Thoracic aorta (tissue), 2 donors: ENCODE measurements around the gene OSBP2. TPM values are rescaled to one million over a fixed set of nuclear protein-coding genes. Genes with fewer than 3 reads are reported as not detected.

Source experiments
- ATAC-seq: fragments of 150-250 bp; one replicate; pipeline ENCODE4 v1.8.0; 2017; ENCODE audit warnings: low read depth; ENCODE audit not compliant: insufficient number of reproducible peaks, low FRiP score
- DNase-seq: peaks from one replicate; pipeline ENCODE4 v3.0.0-alpha.2; 2020; ENCODE audit warnings: low spot score
- H3K27ac ChIP-seq, 2 donors: fragments of 200-600 bp; sonication (generic); 1 replicate in 1 of 2; 2 replicates in 1 of 2; pipeline ENCODE4 v1.5.1; 2016; ENCODE audit warnings: mild to moderate bottlenecking in 2 of 2, moderate library complexity in 2 of 2
- H3K27me3 ChIP-seq: fragments of 200-600 bp; sonication (generic); replicated peaks from 2 replicates; pipeline ENCODE4 v1.6.0; 2016; ENCODE audit warnings: mild to moderate bottlenecking; ENCODE audit not compliant: insufficient read depth
- H3K36me3 ChIP-seq: fragments of 200-600 bp; sonication (generic); one replicate; pipeline ENCODE4 v1.5.1; 2016
- H3K4me1 ChIP-seq, 2 donors: fragments of 200-600 bp; sonication (generic); 1 replicate in 1 of 2; 2 replicates in 1 of 2; pipeline versions ENCODE4 v1.5.1 to v1.6.0; 2016; ENCODE audit warnings: low read depth in 2 of 2, mild to moderate bottlenecking in 1 of 2; ENCODE audit not compliant: control insufficient read depth in 1 of 2
- H3K4me3 ChIP-seq: fragments of 200-600 bp; sonication (generic); 2 replicates; pipeline ENCODE4 v1.5.1; 2016; ENCODE audit warnings: mild to moderate bottlenecking
- H3K9me3 ChIP-seq: fragments of 200-600 bp; sonication (generic); 2 replicates; pipeline ENCODE4 v1.5.1; 2016
- total RNA-seq, 2 donors: library from RNA; depleted of rRNA; stranded (reverse); fragments of >200 nt; gene quantifications; one replicate each; pipeline versions ENCODE4 v1.1.0 to v1.2.3, GENCODE V29; 2016
- TF ChIP-seq, protein P1 (sequence below): fragments of 200-600 bp; sonication (generic); IDR thresholded peaks from one replicate; pipeline ENCODE4 v1.5.1; 2019; ENCODE audit warnings: antibody characterized with exemption

Gene OSBP2
- total RNA-seq, 2 donors from 2014 or later = 0.71 to 3.0 TPM

DNA sequence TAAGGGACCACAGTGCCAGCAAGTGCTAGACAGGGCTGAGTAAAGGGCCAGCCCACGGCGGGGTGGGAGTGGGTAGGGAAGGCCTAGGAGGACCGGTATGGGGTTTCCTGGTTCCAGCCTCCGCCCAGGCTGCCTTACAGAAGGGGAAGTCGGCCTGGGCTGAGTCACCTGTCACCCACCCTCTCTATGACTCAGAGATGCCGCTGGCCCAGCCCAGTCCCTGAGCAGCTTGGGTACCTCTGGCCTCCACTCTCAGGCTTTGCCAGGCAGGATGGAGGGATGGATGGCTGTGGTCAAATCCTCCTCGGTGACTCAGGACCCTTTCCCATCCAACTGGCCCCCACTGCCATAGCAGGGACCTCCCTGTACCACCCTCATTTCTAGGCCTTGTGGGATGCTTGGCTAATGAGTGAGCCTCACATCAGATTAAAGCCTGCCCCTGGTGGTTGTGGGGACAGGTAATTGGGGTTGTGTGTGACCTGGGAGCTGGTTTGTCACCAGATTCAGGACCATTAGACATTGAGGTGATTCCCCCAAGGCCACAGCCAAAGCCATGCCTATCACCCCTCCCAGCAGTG, 45.2 kb upstream of the OSBP2 start:
- DNase-seq (no peak), ATAC-seq (no peak)
- no peak overlapping the region for H3K27ac ChIP-seq

DNA sequence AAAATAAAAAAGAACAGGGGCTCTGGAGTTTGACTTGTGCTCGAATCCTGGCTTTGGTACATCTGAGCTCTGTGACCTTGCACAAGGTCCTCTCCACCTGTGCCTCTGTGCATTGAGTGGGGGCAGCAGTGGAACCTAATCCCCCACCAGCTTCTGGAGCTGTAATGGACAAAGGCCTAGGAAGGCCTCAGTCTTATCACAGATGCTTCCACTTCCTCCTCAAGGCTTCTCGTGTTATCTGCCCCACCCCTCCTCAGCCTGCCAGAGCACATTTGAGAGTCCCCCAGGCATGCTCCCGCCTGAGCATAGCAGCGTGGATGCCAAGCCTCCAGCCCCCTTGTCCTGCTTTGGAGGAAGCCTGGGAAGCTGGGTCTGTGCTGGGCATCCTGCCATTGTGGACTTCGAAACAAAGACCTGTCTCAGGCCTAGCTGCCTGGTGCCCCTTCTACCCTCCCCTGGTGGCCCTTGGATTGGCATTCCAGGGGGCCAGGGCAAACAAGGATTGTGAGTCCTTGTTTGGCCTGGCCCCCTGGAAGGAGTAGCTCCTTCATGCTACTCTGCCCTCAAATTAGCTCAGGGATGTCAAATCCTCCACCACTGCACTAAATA, 44.1 kb upstream of the OSBP2 start:
- Histone ChIP-seq H3K9me3 (no peaks in the 10 kb centered on the region), H3K27me3 (no peaks in the 10 kb centered on the region), H3K4me1 (no peaks in the 10 kb centered on the region), H3K4me3 (no peak overlapping the region), H3K36me3 (no peaks in the 10 kb centered on the region), H3K27ac (no peak overlapping the region)
- no peak for DNase-seq
- no peak for ATAC-seq
- TF ChIP-seq, protein P1, sequence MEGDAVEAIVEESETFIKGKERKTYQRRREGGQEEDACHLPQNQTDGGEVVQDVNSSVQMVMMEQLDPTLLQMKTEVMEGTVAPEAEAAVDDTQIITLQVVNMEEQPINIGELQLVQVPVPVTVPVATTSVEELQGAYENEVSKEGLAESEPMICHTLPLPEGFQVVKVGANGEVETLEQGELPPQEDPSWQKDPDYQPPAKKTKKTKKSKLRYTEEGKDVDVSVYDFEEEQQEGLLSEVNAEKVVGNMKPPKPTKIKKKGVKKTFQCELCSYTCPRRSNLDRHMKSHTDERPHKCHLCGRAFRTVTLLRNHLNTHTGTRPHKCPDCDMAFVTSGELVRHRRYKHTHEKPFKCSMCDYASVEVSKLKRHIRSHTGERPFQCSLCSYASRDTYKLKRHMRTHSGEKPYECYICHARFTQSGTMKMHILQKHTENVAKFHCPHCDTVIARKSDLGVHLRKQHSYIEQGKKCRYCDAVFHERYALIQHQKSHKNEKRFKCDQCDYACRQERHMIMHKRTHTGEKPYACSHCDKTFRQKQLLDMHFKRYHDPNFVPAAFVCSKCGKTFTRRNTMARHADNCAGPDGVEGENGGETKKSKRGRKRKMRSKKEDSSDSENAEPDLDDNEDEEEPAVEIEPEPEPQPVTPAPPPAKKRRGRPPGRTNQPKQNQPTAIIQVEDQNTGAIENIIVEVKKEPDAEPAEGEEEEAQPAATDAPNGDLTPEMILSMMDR = no peak

More for the DNA sequence above, 45.2 kb upstream of the OSBP2 start:
- no peaks in the 10 kb centered on the region for H3K27me3 ChIP-seq
- H3K4me1 ChIP-seq = no peaks in the 10 kb centered on the region
- no peaks in the 10 kb centered on the region for H3K36me3 ChIP-seq
- TF ChIP-seq, protein P1 = no peak
- no peaks in the 10 kb centered on the region for H3K9me3 ChIP-seq
- H3K4me3 ChIP-seq = no peak overlapping the region

DNA sequence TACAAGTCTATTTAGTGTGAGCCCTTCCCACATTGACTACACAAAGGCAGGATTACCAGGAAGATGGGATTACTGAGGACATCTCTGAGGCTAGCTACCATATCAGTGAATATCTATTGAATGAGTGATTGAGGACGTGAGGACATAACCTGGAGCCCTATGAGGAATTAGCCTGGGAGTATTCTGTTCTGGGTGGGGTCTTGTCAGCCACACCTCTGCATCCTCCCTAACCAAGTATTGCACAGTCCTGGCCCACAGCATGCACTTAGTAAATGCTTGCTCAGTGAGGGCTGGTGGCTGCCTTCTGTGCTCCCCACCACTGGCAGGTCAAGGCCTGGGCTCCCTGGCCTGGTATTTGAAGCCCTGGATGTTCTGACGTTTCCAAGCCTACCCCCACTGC, 41.8 kb upstream of the OSBP2 start:
- no peaks in the 10 kb centered on the region for H3K4me1 ChIP-seq
- H3K4me3 ChIP-seq = no peak overlapping the region
- TF ChIP-seq, protein P1 = no peak
- no peaks in the 10 kb centered on the region for H3K27me3 ChIP-seq
- no peaks in the 10 kb centered on the region for H3K9me3 ChIP-seq
- ATAC-seq (no peak), DNase-seq (no peak)
- no peaks in the 10 kb centered on the region for H3K36me3 ChIP-seq
- no peak overlapping the region for H3K27ac ChIP-seq

DNA sequence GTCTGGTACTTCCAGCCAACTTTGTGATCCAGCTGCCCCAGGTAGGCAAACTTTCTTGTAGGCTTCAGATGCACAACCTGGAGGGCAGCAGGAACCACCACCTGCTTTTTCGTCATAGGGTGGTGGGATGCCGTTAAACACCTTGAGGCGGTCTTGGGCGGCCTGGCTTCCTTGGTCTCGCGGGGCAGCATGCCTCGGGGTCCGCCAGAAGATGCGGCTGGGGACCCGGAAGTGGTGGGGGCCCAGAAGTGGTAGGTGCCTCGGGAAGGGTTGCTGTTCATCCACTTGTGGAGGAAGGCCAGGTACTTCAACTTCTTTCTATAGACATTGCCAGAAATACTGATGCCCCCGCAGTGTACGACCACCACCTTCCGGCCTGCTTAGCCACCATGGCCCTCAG, 40.3 kb upstream of the OSBP2 start:
- H3K27me3 ChIP-seq = no peaks in the 10 kb centered on the region
- no peak for ATAC-seq
- TF ChIP-seq, protein P1 = no peak
- no peak overlapping the region for H3K4me3 ChIP-seq
- H3K9me3 ChIP-seq = no peaks in the 10 kb centered on the region
- H3K36me3 ChIP-seq = no peaks in the 10 kb centered on the region
- H3K4me1 ChIP-seq = no peaks in the 10 kb centered on the region
- DNase-seq = no peak
- no peak overlapping the region for H3K27ac ChIP-seq

DNA sequence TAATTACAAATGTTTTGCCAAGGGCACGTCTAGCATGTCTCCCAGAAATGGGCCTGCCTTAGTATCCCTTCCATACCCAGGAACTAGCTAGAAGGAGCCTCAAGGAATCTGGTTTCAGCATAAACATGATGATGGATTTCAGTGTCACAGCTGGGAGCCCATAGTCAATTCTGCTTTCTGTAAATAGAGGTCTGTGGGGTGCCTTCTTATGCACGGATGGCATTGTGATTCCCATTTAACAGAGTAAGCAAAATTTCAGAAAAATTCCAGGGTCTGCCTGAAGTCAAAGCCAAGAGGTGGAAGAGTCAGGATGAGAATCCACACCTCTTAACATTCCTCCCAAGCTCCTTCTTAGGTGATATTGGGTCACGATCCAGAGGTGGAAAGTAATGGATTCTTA, 39.1 kb upstream of the OSBP2 start:
- no peaks in the 10 kb centered on the region for H3K4me1 ChIP-seq
- no peak for DNase-seq
- ATAC-seq = no peak

More for the DNA sequence above, 39.1 kb upstream of the OSBP2 start:
- TF ChIP-seq, protein P1 = no peak
- Histone ChIP-seq H3K4me3 (no peak overlapping the region), H3K9me3 (no peaks in the 10 kb centered on the region), H3K27me3 (no peaks in the 10 kb centered on the region), H3K36me3 (no peaks in the 10 kb centered on the region), H3K27ac (no peak overlapping the region)
